ENCODE data around the gene CNNM4.

The CNNM4 gene

GRCh38 chr2:96763511-96764252 is 3.0 kb downstream of the CNNM4 start:
- peak overlapping the region; percentile 48 for H3K9ac ChIP-seq (ENCODE audit: low read depth, low read length, poor library complexity, severe bottlenecking)
- no peaks in the 10 kb centered on the region for H3K27me3 ChIP-seq (ENCODE audit: insufficient read depth, low read length, poor library complexity, severe bottlenecking)
- peak overlapping the region; percentile 28; the same call in 1 of the 2 replicates for H2AFZ ChIP-seq (ENCODE audit: low read length)
- TF ChIP-seq EZH2phosphoT487 (IDR thresholded peaks at IDR 0.05; ENCODE audit: borderline replicate concordance) = no peak
- TF ChIP-seq CTCF (conservative IDR thresholded peaks at IDR 0.05; ENCODE audit: low read length) = peak; percentile 79
- H3K9me3 ChIP-seq (ENCODE audit: insufficient read depth, low read depth, low read length) = no peaks in the 10 kb centered on the region
- peak overlapping the region; percentile 89 for H3K4me2 ChIP-seq (ENCODE audit: low read depth, low read length, poor library complexity, severe bottlenecking)
- peaks cover 49% of the 10 kb centered on the region for H3K4me1 ChIP-seq (ENCODE audit: insufficient read depth, low read length, poor library complexity, severe bottlenecking)
- no peaks in the 10 kb centered on the region for H4K20me1 ChIP-seq (ENCODE audit: insufficient read depth, low read length, poor library complexity, severe bottlenecking)
- H3K79me2 ChIP-seq (ENCODE audit: insufficient read depth, low read length) = no peaks in the 10 kb centered on the region
- H3K4me3 ChIP-seq (ENCODE audit: low read length, poor library complexity, severe bottlenecking) = peak overlapping the region; percentile 70
- H3K36me3 ChIP-seq (ENCODE audit: insufficient read depth, low read length) = no peaks in the 10 kb centered on the region
- no peaks in the 10 kb centered on the region for H3K9me2 ChIP-seq (replicated peaks; ENCODE audit: low read depth, low read length)
- H3F3A ChIP-seq (ENCODE audit: low read depth) = no peaks in the 10 kb centered on the region

GRCh38 chr2:96764253-96764637 is 3.5 kb downstream of the CNNM4 start:
- H3K4me2 ChIP-seq (ENCODE audit: low read depth, low read length, poor library complexity, severe bottlenecking) = peak overlapping the region; percentile 89
- no peaks in the 10 kb centered on the region for H3F3A ChIP-seq (ENCODE audit: low read depth)
- no peaks in the 10 kb centered on the region for H3K9me3 ChIP-seq (ENCODE audit: insufficient read depth, low read depth, low read length)
- peak overlapping the region; percentile 28; the same call in 1 of the 2 replicates for H2AFZ ChIP-seq (ENCODE audit: low read length)
- peak overlapping the region; percentile 48 for H3K9ac ChIP-seq (ENCODE audit: low read depth, low read length, poor library complexity, severe bottlenecking)
- H3K9me2 ChIP-seq (replicated peaks; ENCODE audit: low read depth, low read length) = no peaks in the 10 kb centered on the region
- peak overlapping the region; percentile 70 for H3K4me3 ChIP-seq (ENCODE audit: low read length, poor library complexity, severe bottlenecking)
- H3K27me3 ChIP-seq (ENCODE audit: insufficient read depth, low read length, poor library complexity, severe bottlenecking) = no peaks in the 10 kb centered on the region
- H3K36me3 ChIP-seq (ENCODE audit: insufficient read depth, low read length) = no peaks in the 10 kb centered on the region
- no peaks in the 10 kb centered on the region for H3K79me2 ChIP-seq (ENCODE audit: insufficient read depth, low read length)
- TF ChIP-seq CTCF (conservative IDR thresholded peaks at IDR 0.05; ENCODE audit: low read length) = no peak
- TF ChIP-seq EZH2phosphoT487 (IDR thresholded peaks at IDR 0.05; ENCODE audit: borderline replicate concordance) = no peak
- no peaks in the 10 kb centered on the region for H4K20me1 ChIP-seq (ENCODE audit: insufficient read depth, low read length, poor library complexity, severe bottlenecking)
- H3K4me1 ChIP-seq (ENCODE audit: insufficient read depth, low read length, poor library complexity, severe bottlenecking) = peaks cover 47% of the 10 kb centered on the region

GRCh38 chr2:96767135-96767871 is 6.6 kb downstream of the CNNM4 start:
- Histone ChIP-seq H4K20me1 (ENCODE audit: insufficient read depth, low read length, poor library complexity, severe bottlenecking) (no peaks in the 10 kb centered on the region), H3K79me2 (ENCODE audit: insufficient read depth, low read length) (no peaks in the 10 kb centered on the region), H3K9me3 (ENCODE audit: insufficient read depth, low read depth, low read length) (no peaks in the 10 kb centered on the region), H3F3A (ENCODE audit: low read depth) (no peaks in the 10 kb centered on the region), H3K4me3 (ENCODE audit: low read length, poor library complexity, severe bottlenecking) (no peak overlapping the region), H3K9me2 (replicated peaks; ENCODE audit: low read depth, low read length) (no peaks in the 10 kb centered on the region), H3K27me3 (ENCODE audit: insufficient read depth, low read length, poor library complexity, severe bottlenecking) (no peaks in the 10 kb centered on the region), H2AFZ (ENCODE audit: low read length) (no peak overlapping the region), H3K4me2 (ENCODE audit: low read depth, low read length, poor library complexity, severe bottlenecking) (peak overlapping the region; percentile 27), H3K4me1 (ENCODE audit: insufficient read depth, low read length, poor library complexity, severe bottlenecking) (peaks cover 24% of the 10 kb centered on the region), H3K36me3 (ENCODE audit: insufficient read depth, low read length) (no peaks in the 10 kb centered on the region), H3K9ac (ENCODE audit: low read depth, low read length, poor library complexity, severe bottlenecking) (no peak overlapping the region)
- TF ChIP-seq EZH2phosphoT487 (IDR thresholded peaks at IDR 0.05; ENCODE audit: borderline replicate concordance) = no peak

All from Loucy (cell line).